H1 (cell line): ENCODE measurements around the gene TTLL7. TPM values are rescaled to one million over a fixed set of nuclear protein-coding genes. Genes with fewer than 3 reads are reported as not detected.

Experiments used
- CTCF ChIA-PET: fragments of 300-600 bp; sonication (Branson Sonifier 250); formaldehyde crosslinking; loops from one replicate; lab custom pipeline; 2021; ENCODE audit not compliant: partially characterized antibody; lab: Charles Lee
- POLR2A ChIA-PET: fragments of 300-600 bp; sonication (Branson Sonifier 250); formaldehyde crosslinking; loops from one replicate; lab custom pipeline; 2021; ENCODE audit warnings: inconsistent platforms; ENCODE audit not compliant: partially characterized antibody; lab: Charles Lee
- DNase-seq, 2 experiments: peaks; one replicate each; pipeline versions ENCODE4 v3.0.0 to v3.0.0-alpha.2; 2010 to 2022; ENCODE audit warnings: low spot score in 2 of 2, low read depth in 1 of 2, mixed read lengths in 1 of 2
- FAIRE-seq: peaks from 2 replicates; lab custom pipeline; 2011; peaks lifted over from hg19 to GRCh38; lab: Jason Lieb, UNC
- H2AFZ ChIP-seq: 2 replicates; pipeline ENCODE4 v1.8.1; 2012; ENCODE audit warnings: low read length, inconsistent platforms
- H2AK5ac ChIP-seq: 2 replicates; pipeline ENCODE4 v1.6.1; 2013; ENCODE audit warnings: low read depth, low read length
- H2BK120ac ChIP-seq: replicated peaks from 2 replicates; pipeline ENCODE3; 2013; ENCODE audit warnings: low read depth, low read length, inconsistent platforms
- H2BK12ac ChIP-seq: 2 replicates; pipeline ENCODE4 v1.6.1; 2013; ENCODE audit warnings: low read depth, low read length
- H2BK15ac ChIP-seq: 2 replicates; pipeline ENCODE4 v1.6.1; 2013; ENCODE audit warnings: low read length
- H2BK20ac ChIP-seq: 2 replicates; pipeline ENCODE4 v1.6.1; 2013; ENCODE audit warnings: low read length
- H2BK5ac ChIP-seq: 2 replicates; pipeline ENCODE4 v1.6.1; 2013; ENCODE audit warnings: low read depth, low read length
- H3K14ac ChIP-seq: 2 replicates; pipeline ENCODE4 v1.6.1; 2013; ENCODE audit warnings: inconsistent platforms; ENCODE audit not compliant: insufficient read length
- H3K18ac ChIP-seq: 2 replicates; pipeline ENCODE4 v1.6.1; 2013; ENCODE audit warnings: low read length; ENCODE audit errors: extremely low read depth
- H3K23ac ChIP-seq: 2 replicates; pipeline ENCODE4 v1.6.1; 2013; ENCODE audit warnings: inconsistent platforms; ENCODE audit not compliant: insufficient read length
- H3K23me2 ChIP-seq: 2 replicates; pipeline ENCODE4 v1.6.1; 2013; ENCODE audit warnings: low read depth, low read length
- H3K27ac ChIP-seq: 2 replicates; pipeline ENCODE4 v1.6.1; 2011; ENCODE audit warnings: low read depth, low read length, inconsistent platforms
- H3K27me3 ChIP-seq, 4 experiments: replicated peaks in 1 of 4; 1 replicate in 1 of 4; 2 replicates in 3 of 4; pipeline versions ENCODE4 v1.6.1 to v1.8.1; 2011 to 2013; ENCODE audit warnings: low read length in 3 of 4, mild to moderate bottlenecking in 3 of 4, inconsistent platforms in 2 of 4, mixed read lengths in 2 of 4, moderate library complexity in 1 of 4; ENCODE audit not compliant: control insufficient read depth in 3 of 4, insufficient read depth in 3 of 4; ENCODE audit errors: extremely low read depth in 1 of 4
- H3K36me3 ChIP-seq, 4 experiments: 2 replicates each; pipeline versions ENCODE4 v1.6.1 to v1.8.1; 2011 to 2013; ENCODE audit warnings: mild to moderate bottlenecking in 4 of 4, low read length in 3 of 4, moderate library complexity in 2 of 4, control low read depth in 1 of 4, inconsistent platforms in 1 of 4; ENCODE audit not compliant: insufficient read depth in 4 of 4, control insufficient read depth in 2 of 4
- H3K4ac ChIP-seq: replicated peaks from 2 replicates; pipeline ENCODE3; 2013; ENCODE audit warnings: low read length, low read depth, mixed read lengths, inconsistent platforms; ENCODE audit not compliant: insufficient read length
- H3K4me1 ChIP-seq, 4 experiments: replicated peaks in 1 of 4; 1 replicate in 1 of 4; 2 replicates in 3 of 4; pipeline versions ENCODE4 v1.6.1 to v1.8.1; 2011 to 2013; ENCODE audit warnings: low read length in 3 of 4, inconsistent platforms in 2 of 4, mixed read lengths in 1 of 4; ENCODE audit not compliant: insufficient read depth in 4 of 4, control insufficient read depth in 3 of 4
- H3K4me2 ChIP-seq, 2 experiments: 2 replicates each; pipeline versions ENCODE4 v1.6.1 to v1.8.1; 2011 to 2013; ENCODE audit warnings: low read depth in 2 of 2, low read length in 2 of 2, control low read depth in 1 of 2, inconsistent platforms in 1 of 2, mild to moderate bottlenecking in 1 of 2; ENCODE audit not compliant: insufficient read depth in 1 of 2
- H3K4me3 ChIP-seq, 4 experiments: fragments of 200-600, 300-600 bp in 1 of 4; sonication (generic), shearing (Covaris generic), sonication (Bioruptor Twin) in 1 of 4; 2 replicates each; pipeline versions ENCODE4 v1.5.1 to v1.8.1; 2011 to 2016; ENCODE audit warnings: low read length in 4 of 4, low read depth in 3 of 4, control low read depth in 2 of 4, inconsistent platforms in 2 of 4, mild to moderate bottlenecking in 2 of 4, mixed read lengths in 1 of 4, moderate library complexity in 1 of 4; ENCODE audit not compliant: insufficient read depth in 2 of 4; ENCODE audit errors: extremely low read depth in 1 of 4
- H3K56ac ChIP-seq: replicated peaks from 2 replicates; pipeline ENCODE3; 2013; ENCODE audit warnings: low read depth, mild to moderate bottlenecking, mixed read lengths, low read length, inconsistent platforms; ENCODE audit not compliant: insufficient read length
- H3K79me1 ChIP-seq: 2 replicates; pipeline ENCODE4 v1.6.1; 2013; ENCODE audit warnings: low read depth, low read length, control low read depth
- H3K79me2 ChIP-seq, 2 experiments: 2 replicates each; pipeline versions ENCODE4 v1.6.1 to v1.8.1; 2012 to 2013; ENCODE audit warnings: low read length in 2 of 2, mild to moderate bottlenecking in 2 of 2, inconsistent platforms in 1 of 2; ENCODE audit not compliant: insufficient read depth in 2 of 2, control insufficient read depth in 1 of 2
- H3K9ac ChIP-seq, 4 experiments: replicated peaks in 1 of 4; 1 replicate in 1 of 4; 2 replicates in 3 of 4; pipeline versions ENCODE4 v1.6.1 to v1.8.1; 2011 to 2013; ENCODE audit warnings: low read depth in 3 of 4, low read length in 3 of 4, control low read depth in 2 of 4, mild to moderate bottlenecking in 2 of 4, moderate library complexity in 2 of 4, inconsistent platforms in 1 of 4; ENCODE audit errors: extremely low read depth in 1 of 4
- H3K9me3 ChIP-seq, 2 experiments: 2 replicates each; pipeline versions ENCODE4 v1.6.1 to v1.8.1; 2012 to 2013; ENCODE audit warnings: mild to moderate bottlenecking in 2 of 2, moderate library complexity in 2 of 2, control low read depth in 1 of 2, inconsistent platforms in 1 of 2, low read depth in 1 of 2, low read length in 1 of 2, mixed read lengths in 1 of 2; ENCODE audit not compliant: insufficient read depth in 2 of 2
- H4K20me1 ChIP-seq, 2 experiments: replicated peaks in 1 of 2; 2 replicates each; pipeline versions ENCODE3 to v1.8.1; 2011 to 2013; ENCODE audit warnings: inconsistent platforms in 2 of 2, low read length in 2 of 2, mild to moderate bottlenecking in 1 of 2; ENCODE audit not compliant: insufficient read depth in 2 of 2, control insufficient read depth in 1 of 2
- H4K5ac ChIP-seq: 2 replicates; pipeline ENCODE4 v1.6.1; 2013; ENCODE audit warnings: low read length, low read depth, mixed read lengths, inconsistent platforms; ENCODE audit not compliant: insufficient read length
- H4K8ac ChIP-seq: 2 replicates; pipeline ENCODE4 v1.8.0; 2013; ENCODE audit warnings: mild to moderate bottlenecking, moderate library complexity, low read length, inconsistent platforms; ENCODE audit not compliant: insufficient read depth; ENCODE audit errors: extremely low read depth
- H4K91ac ChIP-seq: replicated peaks from 2 replicates; pipeline ENCODE3; 2013; ENCODE audit warnings: low read length, mixed read lengths, inconsistent platforms; ENCODE audit not compliant: insufficient read length
- HDAC6 ChIP-seq: IDR thresholded peaks from one replicate; pipeline ENCODE4 v1.7.1; 2012; ENCODE audit warnings: low read depth, mild to moderate bottlenecking, inconsistent platforms, low read length, moderate library complexity
- JUN ChIP-seq: IDR thresholded peaks from 2 replicates; pipeline ENCODE4 v1.6.1; 2011; ENCODE audit warnings: low read depth, mild to moderate bottlenecking, improper control_type of control experiment, low read length
- KDM1A ChIP-seq: fragments of 200-600, 300-600 bp; sonication (generic); IDR thresholded peaks from 2 replicates; pipeline ENCODE4 v1.7.1; 2016; ENCODE audit warnings: mild to moderate bottlenecking, low read length, borderline replicate concordance
- PHF8 ChIP-seq: fragments of 200-600 bp; sonication (generic); conservative IDR thresholded peaks from 2 replicates; pipeline ENCODE4 v1.7.1; 2012; ENCODE audit warnings: low read depth, mild to moderate bottlenecking, inconsistent platforms, low read length, moderate library complexity
- POLR2AphosphoS5 ChIP-seq: IDR thresholded peaks from 2 replicates; pipeline ENCODE4 v1.6.1; 2011; ENCODE audit warnings: low read depth, low read length
- RAD21 ChIP-seq, 2 experiments: IDR thresholded peaks in 1 of 2; conservative IDR thresholded peaks in 1 of 2; 2 replicates each; pipeline ENCODE4 v1.6.1; 2011; ENCODE audit warnings: low read depth in 2 of 2, low read length in 2 of 2, improper control_type of control experiment in 1 of 2, inconsistent platforms in 1 of 2, mild to moderate bottlenecking in 1 of 2, moderate library complexity in 1 of 2
- SIRT6 ChIP-seq: IDR thresholded peaks from one replicate; pipeline ENCODE4 v1.7.1; 2012; ENCODE audit warnings: low read length, inconsistent platforms
- SIX5 ChIP-seq: IDR thresholded peaks from 2 replicates; pipeline ENCODE4 v1.6.1; 2011; ENCODE audit warnings: mild to moderate bottlenecking, low read depth, low read length
- SRF ChIP-seq: IDR thresholded peaks from 2 replicates; pipeline ENCODE4 v1.6.1; 2011; ENCODE audit warnings: mild to moderate bottlenecking, low read depth, low read length, moderate library complexity
- ZNF274 ChIP-seq: IDR thresholded peaks from 2 replicates; pipeline ENCODE4 v1.7.0; 2012; ENCODE audit warnings: low read length, borderline replicate concordance; ENCODE audit errors: extremely low read depth
- WGBS, 2 experiments: shearing (Covaris generic) in 1 of 2; methylation state at CpG; one replicate each; pipeline versions ENCODE4 v1.1.6 to v1.1.7; 2013 to 2015; ENCODE audit warnings: low lambda C conversion rate in 2 of 2, mixed read lengths in 2 of 2, inconsistent platforms in 1 of 2, low coverage in 1 of 2, missing lambda C conversion rate in 1 of 2; ENCODE audit not compliant: insufficient replicate concordance in 2 of 2, insufficient coverage in 1 of 2, insufficient read length in 1 of 2; ENCODE audit errors: extremely low coverage in 1 of 2, missing lambda C conversion rate in 1 of 2; 5-methylcytosine and 5-hydroxymethylcytosine counted together
- polyA plus RNA-seq, 7 experiments: library from polyadenylated mRNA; depleted of rRNA in 3 of 7; stranded (reverse) in 5 of 7; unstranded in 2 of 7; fragments of >200 nt in 5 of 7; fragments of 200-250 nt in 2 of 7; gene quantifications; 1 replicate in 5 of 7; 2 replicates in 1 of 7; 4 replicates in 1 of 7; pipeline versions ENCODE4 v1.2.1 to v1.2.3, GENCODE V29; 2011 to 2013; ENCODE audit warnings: missing spikeins in 2 of 7, mixed read lengths in 2 of 7
- total RNA-seq: library from RNA; stranded (reverse); fragmentation: NEBNext Ultra II Directional; extraction: Animal tissue kit (Norgen Biotek cat#: 25700); gene quantifications from 2 replicates; pipeline ENCODE4 v1.2.1, GENCODE V29; 2021
- TF ChIP-seq, protein P1 (sequence below): IDR thresholded peaks from 2 replicates; pipeline ENCODE4 v1.6.1; 2012; ENCODE audit warnings: low read length, inconsistent platforms
- TF ChIP-seq, protein P2 (sequence below): IDR thresholded peaks from 2 replicates; pipeline ENCODE4 v1.6.1; 2011; ENCODE audit warnings: low read depth, mild to moderate bottlenecking, low read length; ENCODE audit not compliant: insufficient read depth

TTLL7 gene
- total and polyA plus RNA-seq, 2 of the 8 experiments (the other 6 are each of a cell fraction or from before 2014, with no cell fraction given): 1.9 to 7.9 TPM

DNA sequence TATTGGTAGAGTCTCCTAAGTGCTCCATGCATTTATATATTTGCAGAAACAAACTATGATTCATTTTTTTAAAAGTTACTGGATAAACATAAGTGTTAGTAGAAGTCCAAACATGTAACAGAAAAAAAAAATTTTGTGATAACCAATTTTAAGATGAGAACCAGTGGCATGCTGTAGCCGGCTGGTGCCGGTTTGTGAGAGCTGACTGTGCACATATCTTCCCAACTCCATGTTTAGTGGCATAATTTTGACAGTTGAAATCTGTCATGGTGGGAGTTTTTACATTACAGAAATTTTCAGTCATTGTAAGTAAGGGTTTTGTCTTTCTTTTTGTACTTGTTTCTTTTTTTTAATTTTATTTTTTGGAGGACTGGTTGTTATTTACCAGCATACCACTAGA, 141.2 kb downstream of the TTLL7 start:
- H2AFZ ChIP-seq: no peak overlapping the region
- H3K4me3 ChIP-seq: no peak overlapping the region
- H2BK12ac ChIP-seq: no peak overlapping the region
- POLR2A ChIA-PET: no interaction called here
- WGBS, 2 experiments: 88% methylated on average over 2 of the region's 2 CpGs; no CpG with 5 or more reads in 1 of the 2 experiments
- no peaks in the 10 kb centered on the region for H3K23me2 ChIP-seq
- no peak overlapping the region for H3K27ac ChIP-seq
- H3K4me1 ChIP-seq: no peaks in the 10 kb centered on the region
- H3K23ac ChIP-seq: no peak overlapping the region
- H3K36me3 ChIP-seq: no peaks in the 10 kb centered on the region
- no peak overlapping the region for H2BK120ac ChIP-seq
- H3K56ac ChIP-seq: no peak overlapping the region
- no peaks in the 10 kb centered on the region for H4K20me1 ChIP-seq
- H4K8ac ChIP-seq: no peak overlapping the region
- H2BK5ac ChIP-seq: no peak overlapping the region
- H3K14ac ChIP-seq: no peak overlapping the region
- H3K18ac ChIP-seq: no peak overlapping the region
- no peak overlapping the region for H2BK15ac ChIP-seq
- no peaks in the 10 kb centered on the region for H3K79me2 ChIP-seq
- H3K9ac ChIP-seq: no peak overlapping the region
- no peak overlapping the region for H2BK20ac ChIP-seq
- no peaks in the 10 kb centered on the region for H3K9me3 ChIP-seq
- peaks cover 0 to 8% (median 5%) of the 10 kb centered on the region in 4 experiments; a peak in 6 of 7 replicates for H3K27me3 ChIP-seq
- no peak for DNase-seq
- no peak overlapping the region for H4K5ac ChIP-seq
- CTCF ChIA-PET: interaction anchor here (0.6 to 3.5 kb wide), 3 partner anchors 9 to 264 kb away, joined by 3 to 21 read pairs (median 13); no protein-coding TSS in a partner anchor
- H3K4me2 ChIP-seq: no peak overlapping the region
- no peaks in the 10 kb centered on the region for H3K79me1 ChIP-seq
- no peak overlapping the region for H4K91ac ChIP-seq
- no peak overlapping the region for H2AK5ac ChIP-seq
- FAIRE-seq: no peak
- H3K4ac ChIP-seq: no peak overlapping the region
- TF ChIP-seq SIX5: no peak
- TF ChIP-seq HDAC6: no peak
- no peak for TF ChIP-seq JUN
- no peak for TF ChIP-seq RAD21 (IDR thresholded peaks at IDR 0.05 in 1 of 2, conservative IDR thresholded peaks at IDR 0.05 in 1 of 2; ENCODE audit: low read depth in 2 of 2, low read length in 2 of 2)
- TF ChIP-seq ZNF274: no peak
- TF ChIP-seq KDM1A: no peak
- TF ChIP-seq, protein P1, sequence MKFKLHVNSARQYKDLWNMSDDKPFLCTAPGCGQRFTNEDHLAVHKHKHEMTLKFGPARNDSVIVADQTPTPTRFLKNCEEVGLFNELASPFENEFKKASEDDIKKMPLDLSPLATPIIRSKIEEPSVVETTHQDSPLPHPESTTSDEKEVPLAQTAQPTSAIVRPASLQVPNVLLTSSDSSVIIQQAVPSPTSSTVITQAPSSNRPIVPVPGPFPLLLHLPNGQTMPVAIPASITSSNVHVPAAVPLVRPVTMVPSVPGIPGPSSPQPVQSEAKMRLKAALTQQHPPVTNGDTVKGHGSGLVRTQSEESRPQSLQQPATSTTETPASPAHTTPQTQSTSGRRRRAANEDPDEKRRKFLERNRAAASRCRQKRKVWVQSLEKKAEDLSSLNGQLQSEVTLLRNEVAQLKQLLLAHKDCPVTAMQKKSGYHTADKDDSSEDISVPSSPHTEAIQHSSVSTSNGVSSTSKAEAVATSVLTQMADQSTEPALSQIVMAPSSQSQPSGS: no peak
- TF ChIP-seq PHF8: no peak
- TF ChIP-seq, protein P2, sequence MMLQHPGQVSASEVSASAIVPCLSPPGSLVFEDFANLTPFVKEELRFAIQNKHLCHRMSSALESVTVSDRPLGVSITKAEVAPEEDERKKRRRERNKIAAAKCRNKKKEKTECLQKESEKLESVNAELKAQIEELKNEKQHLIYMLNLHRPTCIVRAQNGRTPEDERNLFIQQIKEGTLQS: no peak
- TF ChIP-seq SIRT6: no peak
- TF ChIP-seq SRF: no peak
- no peak for TF ChIP-seq POLR2AphosphoS5
